ENCODE measurements around the gene NPIPB4. TPM values are rescaled to one million over a fixed set of nuclear protein-coding genes. Genes with fewer than 3 reads are reported as not detected.

NPIPB4 gene
- total RNA-seq, 1 donor from 2014 or later, result 469 TPM

Other genes with a start within 250 kb of the NPIPB4 start
- gene IGSF6, start 205.1 kb downstream of the NPIPB4 start, total RNA-seq, result 5.2 TPM
- 0.70 TPM for gene OTOA, start 193.8 kb downstream of the NPIPB4 start, total RNA-seq
- 283 TPM for gene UQCRC2, start 95.6 kb upstream of the NPIPB4 start, total RNA-seq
- gene PDZD9, start 143.4 kb upstream of the NPIPB4 start, total RNA-seq, result not detected
- gene MOSMO, start 150.4 kb upstream of the NPIPB4 start, total RNA-seq, result 19.7 TPM
- gene VWA3A, start 234.8 kb upstream of the NPIPB4 start, total RNA-seq, result 0.31 TPM

All from ureter (tissue), 1 donor.